Measurements from ENCODE around the gene PTPRU.

Gene PTPRU

GRCh38 chr1:29349871-29350491, 113.7 kb downstream of the PTPRU start:
- peak in 1 of 10 donors; percentile 61 for DNase-seq
- intact Hi-C loops (cut with DNase I) = no loop called here

GRCh38 chr1:29352719-29353420, 116.5 kb downstream of the PTPRU start:
- intact Hi-C loops (cut with DNase I) = no loop called here
- DNase-seq = no peak

GRCh38 chr1:29354511-29355098, 118.3 kb downstream of the PTPRU start:
- DNase-seq = peak in 3 of 10 donors; percentile 56 to 79 (median 66)
- intact Hi-C loops (cut with DNase I) = no loop called here

- peak in 2 of 10 donors; percentile 37 to 52 for DNase-seq
- intact Hi-C loops (cut with DNase I) = no loop called here
Measured at GRCh38 chr1:29355375-29355774, 119.1 kb downstream of the PTPRU start.

GRCh38 chr1:29356663-29357062, 120.3 kb downstream of the PTPRU start:
- DNase-seq = peak in 2 of 10 donors; percentile 24 to 55
- intact Hi-C loops (cut with DNase I) = no loop called here

- intact Hi-C loops (cut with DNase I) = no loop called here
- no peak for DNase-seq
Measured at GRCh38 chr1:29357452-29357851, 121.1 kb downstream of the PTPRU start.

- DNase-seq = peak in 1 of 10 donors; percentile 12
- intact Hi-C loops (cut with DNase I) = no loop called here
Measured at GRCh38 chr1:29358183-29358582, 121.9 kb downstream of the PTPRU start.

GRCh38 chr1:29360768-29361167, 124.4 kb downstream of the PTPRU start:
- DNase-seq = no peak
- intact Hi-C loops (cut with DNase I) = no loop called here

GRCh38 chr1:29361686-29362085, 125.4 kb downstream of the PTPRU start:
- peak in 1 of 10 donors; percentile 66 for DNase-seq
- intact Hi-C loops (cut with DNase I) = no loop called here

GRCh38 chr1:29362116-29362515, 125.8 kb downstream of the PTPRU start:
- DNase-seq = peak in 2 of 10 donors; percentile 45 to 78
- intact Hi-C loops (cut with DNase I) = no loop called here

GRCh38 chr1:29362764-29363163, 126.4 kb downstream of the PTPRU start:
- DNase-seq = peak in 1 of 10 donors; percentile 45
- intact Hi-C loops (cut with DNase I) = no loop called here

GRCh38 chr1:29363536-29363935, 127.2 kb downstream of the PTPRU start:
- intact Hi-C loops (cut with DNase I) = no loop called here
- DNase-seq = peak in 3 of 10 donors; percentile 21 to 41 (median 23)

GRCh38 chr1:29364101-29364678, 127.9 kb downstream of the PTPRU start:
- intact Hi-C loops (cut with DNase I) = no loop called here
- DNase-seq = peak in 2 of 10 donors; percentile 26 to 28

GRCh38 chr1:29365906-29366670, 129.8 kb downstream of the PTPRU start:
- intact Hi-C loops (cut with DNase I) = no loop called here
- DNase-seq = peak in 1 of 10 donors; percentile 33

- intact Hi-C loops (cut with DNase I) = no loop called here
- peak in 1 of 10 donors; percentile 59 for DNase-seq
Measured at GRCh38 chr1:29368936-29369932, 132.9 kb downstream of the PTPRU start.

- intact Hi-C loops (cut with DNase I) = no loop called here
- peak in 1 of 10 donors; percentile 52 for DNase-seq
Measured at GRCh38 chr1:29370067-29370466, 133.7 kb downstream of the PTPRU start.

GRCh38 chr1:29371332-29371731, 135.0 kb downstream of the PTPRU start:
- DNase-seq = peak in 1 of 10 donors; percentile 38
- intact Hi-C loops (cut with DNase I) = no loop called here

- intact Hi-C loops (cut with DNase I) = no loop called here
- DNase-seq = peak in 1 of 10 donors; percentile 25
Measured at GRCh38 chr1:29372108-29372507, 135.8 kb downstream of the PTPRU start.
